OCI-LY3 (cell line): ENCODE measurements around the gene CRNKL1.

Experiments
- CTCF ChIP-seq: fragments of 200-600, 300-600 bp; sonication (generic); IDR thresholded peaks from 2 replicates; pipeline ENCODE4 v1.5.1; 2014; ENCODE audit warnings: antibody characterized with exemption, low read length, low read depth
- EZH2phosphoT487 ChIP-seq: fragments of 200-600 bp; shearing (Covaris generic); IDR thresholded peaks from 2 replicates; pipeline ENCODE4 v1.6.1; 2018; ENCODE audit warnings: antibody characterized with exemption, mixed run types, low read depth

- no peak for TF ChIP-seq CTCF
- no peak for TF ChIP-seq EZH2phosphoT487
Observed at GRCh38 chr20:19986419-19986818, 65.8 kb downstream of the CRNKL1 start.
